ENCODE data around the gene GDAP2.

DNA sequence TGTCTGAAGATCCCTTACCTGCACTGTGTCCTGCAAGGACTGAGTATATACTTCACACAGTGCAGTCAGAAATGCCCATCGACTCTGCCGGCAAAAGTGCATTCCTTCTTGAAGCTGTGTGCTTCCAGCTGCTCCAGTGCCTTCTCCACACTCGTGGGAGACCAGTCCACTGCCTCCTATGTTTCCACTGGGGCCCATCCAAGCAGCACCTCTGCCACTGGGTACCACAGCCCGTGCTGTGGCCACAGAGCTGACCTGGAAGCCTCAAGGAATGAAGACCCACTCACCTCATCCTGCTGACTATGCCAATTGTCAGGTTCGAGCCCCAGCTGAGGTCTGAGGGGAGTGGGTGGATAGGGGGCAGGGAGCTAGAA lies 108.1 kb downstream of the GDAP2 start:
- TF ChIP-seq, protein P1, sequence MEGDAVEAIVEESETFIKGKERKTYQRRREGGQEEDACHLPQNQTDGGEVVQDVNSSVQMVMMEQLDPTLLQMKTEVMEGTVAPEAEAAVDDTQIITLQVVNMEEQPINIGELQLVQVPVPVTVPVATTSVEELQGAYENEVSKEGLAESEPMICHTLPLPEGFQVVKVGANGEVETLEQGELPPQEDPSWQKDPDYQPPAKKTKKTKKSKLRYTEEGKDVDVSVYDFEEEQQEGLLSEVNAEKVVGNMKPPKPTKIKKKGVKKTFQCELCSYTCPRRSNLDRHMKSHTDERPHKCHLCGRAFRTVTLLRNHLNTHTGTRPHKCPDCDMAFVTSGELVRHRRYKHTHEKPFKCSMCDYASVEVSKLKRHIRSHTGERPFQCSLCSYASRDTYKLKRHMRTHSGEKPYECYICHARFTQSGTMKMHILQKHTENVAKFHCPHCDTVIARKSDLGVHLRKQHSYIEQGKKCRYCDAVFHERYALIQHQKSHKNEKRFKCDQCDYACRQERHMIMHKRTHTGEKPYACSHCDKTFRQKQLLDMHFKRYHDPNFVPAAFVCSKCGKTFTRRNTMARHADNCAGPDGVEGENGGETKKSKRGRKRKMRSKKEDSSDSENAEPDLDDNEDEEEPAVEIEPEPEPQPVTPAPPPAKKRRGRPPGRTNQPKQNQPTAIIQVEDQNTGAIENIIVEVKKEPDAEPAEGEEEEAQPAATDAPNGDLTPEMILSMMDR (IDR thresholded peaks at IDR 0.05), result no peak
- TF ChIP-seq EP300 (IDR thresholded peaks at IDR 0.05), result no peak
- no peak for TF ChIP-seq POLR2A (IDR thresholded peaks at IDR 0.05)
- TF ChIP-seq POLR2AphosphoS5 (IDR thresholded peaks at IDR 0.05), result no peak

Data from suprapubic skin (tissue), 4 donors.